Measurements from ENCODE around the gene MRGPRX4.
"Not testable (repeated sequence)": the region's sequence is repeated elsewhere in the genome, so short reads cannot be mapped to it uniquely, and the experiment has no call there.

GRCh38 chr11:18197738-18198137, 25.1 kb downstream of the MRGPRX4 start:
- not testable (repeated sequence) for TF ChIP-seq POLR2AphosphoS5 (IDR thresholded peaks at IDR 0.05); CTCF (IDR thresholded peaks at IDR 0.05 in 8 of 11, conservative IDR thresholded peaks at IDR 0.05 in 3 of 11); POLR2A (IDR thresholded peaks at IDR 0.05)

All from spleen (tissue), 7 donors.